AML-193 (cell line): ENCODE results near the gene CD164.

Experiments
- DNase-seq, 2 experiments: peaks; one replicate each; lab custom pipeline; 2025; lab: John Stamatoyannopoulos, UW

Gene CD164

DNA sequence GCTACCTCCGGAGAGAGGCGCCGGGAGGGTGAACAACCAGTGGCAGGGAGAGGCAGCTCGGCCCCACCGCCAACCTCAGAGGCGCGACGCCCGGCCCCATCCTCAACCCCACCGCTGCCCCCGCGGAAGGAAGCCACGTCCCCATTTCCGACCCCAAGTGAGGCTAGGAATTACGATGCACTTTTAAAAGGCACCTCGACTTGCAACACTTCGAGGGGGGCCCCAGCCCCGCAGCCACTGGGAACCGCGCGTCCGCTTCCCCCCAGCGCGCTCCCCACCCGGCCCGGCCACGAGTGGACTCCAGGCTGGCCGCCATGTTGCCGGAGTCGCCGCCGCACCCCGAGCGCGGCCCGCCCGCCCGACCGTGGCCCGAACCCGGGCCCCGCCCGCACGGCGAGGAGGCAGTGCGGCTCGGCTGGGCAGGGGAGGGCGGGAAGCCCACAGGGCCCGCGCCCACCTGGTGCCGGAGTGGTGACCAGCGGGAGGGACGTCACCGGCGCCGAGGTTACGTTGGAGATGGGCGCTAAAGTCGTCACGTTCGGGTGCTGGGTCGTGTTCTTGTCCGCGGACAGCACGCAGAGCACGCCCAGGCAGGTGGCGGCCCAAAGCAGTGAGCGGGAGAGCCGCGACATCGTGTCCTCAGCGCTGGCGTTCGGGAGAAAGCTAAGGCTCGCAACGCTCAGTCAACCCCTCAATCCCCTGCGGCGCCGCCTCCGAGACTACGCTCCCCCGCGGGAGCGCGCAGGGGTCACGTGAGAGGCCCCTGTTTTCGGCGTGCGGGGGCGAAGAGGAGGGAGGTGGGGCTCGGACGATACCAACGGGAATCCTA is at the start of gene CD164:
Gene CD164 (minus strand): TSS at position 721 of the 829 bp plus-strand sequence. CDS start 89 bp downstream, at position 632.
- DNase-seq: peak; percentile 93 to 94

DNA sequence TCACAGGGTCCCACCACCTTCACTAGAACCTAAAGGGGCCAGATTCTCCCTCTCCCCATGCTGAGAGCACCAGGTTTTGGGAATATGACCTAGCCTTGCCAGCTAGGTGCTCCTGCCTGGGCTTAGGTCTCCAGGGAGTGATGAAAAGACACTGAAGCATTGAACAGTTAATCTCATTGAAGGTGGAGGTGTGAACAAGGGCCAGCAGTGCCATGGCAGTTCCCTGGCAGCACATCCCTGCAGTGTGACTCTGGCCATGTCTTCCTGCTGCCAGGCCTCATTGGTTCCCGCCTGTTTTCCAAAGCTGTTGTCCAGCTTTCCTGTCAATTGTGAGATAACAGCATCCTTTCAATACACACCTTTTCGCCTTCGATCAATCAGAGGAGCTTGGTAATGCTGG is 47.2 kb upstream of the CD164 start:
- no peak for DNase-seq

DNA sequence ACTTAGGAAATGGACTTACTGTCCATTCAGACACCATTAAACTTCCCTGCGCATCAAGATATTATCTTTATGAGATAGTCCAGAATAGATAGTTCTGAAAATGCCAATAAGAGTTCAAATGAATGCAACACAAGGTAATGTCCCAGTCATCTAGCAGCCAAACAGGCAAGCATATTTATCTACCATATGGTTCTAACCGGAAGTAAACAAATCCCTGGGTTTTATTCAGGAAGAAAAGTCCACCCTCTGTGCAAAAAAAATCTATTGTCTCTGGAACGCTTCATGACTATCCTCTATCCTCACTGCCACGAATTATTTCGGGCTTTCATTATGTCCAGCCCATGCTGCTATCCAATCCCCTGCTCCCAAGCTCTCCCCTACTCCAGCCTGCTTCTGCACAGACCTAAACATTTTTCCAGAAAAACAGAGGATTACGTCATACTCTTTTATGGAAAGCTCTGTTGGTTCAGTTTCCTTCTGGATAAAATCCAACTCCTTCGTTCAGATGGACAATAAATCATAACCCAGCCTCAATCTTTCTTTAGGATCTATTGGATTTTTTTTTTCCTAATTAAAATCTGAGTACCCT is 46.7 kb upstream of the CD164 start:
- DNase-seq: no peak

DNA sequence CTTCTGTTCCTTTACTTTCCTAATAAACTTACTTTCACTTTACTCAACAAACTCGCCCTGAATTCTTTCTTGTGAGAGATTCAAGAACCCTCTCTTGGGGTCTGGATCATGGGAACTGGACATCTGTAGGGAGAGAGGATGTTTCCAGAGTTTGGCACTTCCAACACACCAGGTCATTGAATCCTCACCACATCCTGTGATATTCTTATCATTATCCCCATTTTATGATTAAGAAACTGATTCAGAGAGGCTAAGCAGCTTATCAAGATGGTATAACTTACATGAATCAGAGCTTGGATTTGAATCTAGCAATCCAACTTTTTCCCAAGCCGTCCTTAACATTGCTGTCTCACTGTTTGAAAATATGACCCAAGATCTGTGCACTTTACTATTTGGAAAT is 42.7 kb upstream of the CD164 start:
- DNase-seq: no peak

DNA sequence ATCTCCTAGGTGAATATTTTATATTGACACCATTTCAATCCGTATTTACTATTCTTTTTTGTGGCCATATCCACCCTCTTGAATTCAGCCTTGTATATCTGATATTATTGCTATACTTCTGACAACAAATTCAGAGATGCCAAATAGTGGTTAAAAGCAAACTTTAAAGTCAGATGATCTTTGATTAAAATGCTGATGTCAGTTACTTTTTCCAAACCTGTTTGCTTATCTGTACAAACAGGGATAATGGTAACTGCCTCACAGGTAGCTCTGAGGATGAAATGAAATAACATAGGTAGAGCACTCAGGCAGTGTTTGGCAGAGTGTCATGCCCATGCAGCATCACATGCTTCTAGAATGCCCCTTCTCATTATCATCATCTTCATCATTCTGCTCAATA is 38.9 kb upstream of the CD164 start:
- DNase-seq: no peak

DNA sequence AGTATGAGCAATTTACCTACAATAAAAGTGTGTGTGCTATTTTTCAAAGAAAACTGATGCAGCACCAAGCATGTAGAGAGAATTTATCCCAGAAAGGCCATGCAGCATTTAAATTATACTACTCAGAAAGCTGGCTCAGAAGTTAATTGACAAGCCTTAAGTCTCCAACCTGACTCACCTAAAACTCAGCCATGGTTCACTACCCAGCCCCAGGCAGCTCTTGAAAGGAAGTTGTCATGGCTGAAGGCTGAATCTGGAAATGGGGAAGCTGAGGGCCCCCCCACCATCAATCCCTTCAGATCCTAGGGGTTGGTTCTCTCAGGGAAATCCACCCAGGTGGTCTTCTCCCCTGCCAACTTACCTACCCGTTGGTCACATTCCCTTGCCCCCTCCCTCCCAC is 38.5 kb upstream of the CD164 start:
- peak; percentile 34 to 36 for DNase-seq

DNA sequence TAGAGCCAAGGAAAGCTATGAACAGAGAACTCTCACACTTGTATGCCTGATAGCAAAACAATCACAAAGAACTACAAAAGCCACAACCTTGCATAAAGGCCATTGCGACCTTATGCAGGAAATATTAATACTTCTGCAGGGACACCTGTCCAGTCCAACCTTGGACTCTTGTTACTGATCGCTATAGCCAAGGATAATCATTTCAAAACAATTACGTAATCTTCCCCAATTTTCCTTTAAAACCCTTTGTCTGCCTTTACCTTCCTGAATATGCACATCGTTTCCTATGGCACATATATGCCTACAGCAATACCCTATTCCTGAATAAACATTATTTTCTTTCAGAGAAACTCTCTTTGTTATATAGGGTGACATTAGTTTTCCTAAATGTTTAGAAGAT is 35.4 kb upstream of the CD164 start:
- no peak for DNase-seq

DNA sequence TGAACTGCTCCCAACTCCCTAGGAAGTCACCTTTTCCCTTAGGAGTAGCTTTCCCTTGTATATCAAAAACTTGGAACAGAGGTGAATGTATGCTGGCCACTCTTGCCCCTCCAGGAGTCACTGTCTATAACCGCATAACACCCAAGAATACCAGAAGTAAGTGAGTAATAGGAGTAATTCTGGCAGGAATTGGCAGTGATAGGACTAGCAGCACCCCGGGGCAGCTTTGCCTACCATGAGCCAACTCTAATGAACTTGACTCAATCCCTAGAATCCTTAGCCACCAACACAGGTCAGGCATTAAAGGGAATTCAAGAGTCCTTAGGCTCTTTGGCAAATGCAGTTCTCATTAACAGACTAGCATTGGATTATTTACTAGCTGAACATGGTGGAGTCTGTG is 28.8 kb upstream of the CD164 start:
- DNase-seq: no peak

DNA sequence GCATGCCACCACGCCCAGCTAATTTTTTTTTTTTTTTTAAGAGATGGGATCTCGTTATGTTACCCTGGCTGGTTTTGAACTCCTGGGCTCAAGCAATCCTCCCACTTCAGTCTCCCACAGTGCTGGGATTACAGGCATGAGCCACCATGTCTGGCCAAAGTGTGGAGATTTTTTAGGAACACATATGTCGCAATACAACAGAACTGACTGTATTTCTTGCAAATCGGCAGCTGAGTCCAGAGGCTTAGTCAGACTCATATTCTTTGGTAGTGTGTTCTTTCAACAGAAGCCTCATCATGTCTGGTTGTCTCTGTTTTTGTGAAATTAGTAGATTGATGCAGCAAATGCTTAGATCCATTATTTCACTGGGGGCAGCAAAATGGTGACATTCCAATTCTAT is 23.9 kb upstream of the CD164 start:
- peak; percentile 45 to 46 for DNase-seq

DNA sequence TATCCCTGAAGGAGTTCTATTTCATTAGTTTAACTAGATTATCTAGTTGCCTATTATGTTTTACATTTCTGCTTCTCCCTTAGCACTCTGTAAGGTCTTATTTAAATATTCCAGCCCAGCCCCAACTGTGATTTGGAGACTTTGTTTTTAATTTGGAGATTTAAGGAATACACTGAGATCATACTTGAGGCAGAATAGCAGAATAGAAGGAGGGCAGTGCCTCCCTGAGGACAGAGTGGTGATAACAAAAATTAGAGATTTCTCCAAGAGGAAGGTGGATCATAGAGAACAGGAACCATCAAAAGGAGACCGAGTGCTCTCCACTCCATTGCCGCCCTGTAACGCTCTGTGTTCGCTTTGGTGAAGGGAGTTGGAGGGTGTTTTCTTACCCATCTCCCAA is 14.8 kb upstream of the CD164 start:
- peak; percentile 65 to 71 for DNase-seq

DNA sequence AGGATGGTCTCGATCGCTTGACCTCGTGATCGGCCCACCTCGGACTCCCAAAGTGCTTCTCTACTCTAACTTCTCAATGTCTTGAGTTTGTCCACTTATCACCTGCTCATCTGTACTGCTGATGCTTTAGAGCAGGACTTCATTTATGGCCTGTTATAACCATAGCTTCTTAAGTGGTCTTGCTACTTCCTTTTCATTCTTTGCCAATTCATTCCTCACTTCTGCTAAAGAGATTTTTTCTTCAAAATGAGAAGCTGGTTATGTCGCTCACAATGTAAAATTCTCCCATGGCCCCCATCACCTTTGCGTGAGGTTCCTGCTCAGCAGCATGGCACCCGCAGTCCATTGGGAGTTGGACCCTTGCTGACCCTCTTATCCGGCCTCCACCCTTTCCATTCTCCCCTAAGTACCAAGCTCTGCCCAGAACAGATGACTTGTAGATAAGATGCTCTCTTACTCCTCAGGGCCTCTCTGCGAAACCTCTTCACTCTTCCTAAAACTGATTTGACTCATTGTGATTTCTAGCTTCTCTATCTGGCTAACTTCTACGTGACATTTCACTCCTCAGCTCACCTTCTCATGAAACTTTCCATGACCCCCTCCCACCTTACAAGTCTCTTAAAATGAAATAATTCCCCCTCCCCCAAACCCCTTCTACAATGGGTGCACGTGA is 13.9 kb upstream of the CD164 start:
- DNase-seq: no peak

DNA sequence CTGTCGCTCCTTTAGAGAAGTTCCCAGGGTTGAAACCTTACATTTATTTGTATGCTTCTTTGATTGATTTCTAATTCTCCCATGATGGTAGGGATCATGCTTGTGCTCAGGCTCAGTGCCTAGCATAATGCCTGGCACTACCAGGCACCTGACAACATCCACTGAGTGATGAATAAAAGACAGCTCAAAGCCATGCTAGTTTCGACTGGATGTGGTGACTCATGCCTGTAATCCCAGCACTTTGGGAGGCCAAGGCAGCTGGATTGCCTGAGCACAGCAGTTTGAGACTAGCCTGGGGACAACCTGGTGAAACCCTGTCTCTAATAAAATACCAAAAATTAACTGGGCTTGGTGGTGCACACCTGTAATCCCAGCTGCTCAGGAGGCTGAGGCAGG is 11.6 kb upstream of the CD164 start:
- no peak for DNase-seq

DNA sequence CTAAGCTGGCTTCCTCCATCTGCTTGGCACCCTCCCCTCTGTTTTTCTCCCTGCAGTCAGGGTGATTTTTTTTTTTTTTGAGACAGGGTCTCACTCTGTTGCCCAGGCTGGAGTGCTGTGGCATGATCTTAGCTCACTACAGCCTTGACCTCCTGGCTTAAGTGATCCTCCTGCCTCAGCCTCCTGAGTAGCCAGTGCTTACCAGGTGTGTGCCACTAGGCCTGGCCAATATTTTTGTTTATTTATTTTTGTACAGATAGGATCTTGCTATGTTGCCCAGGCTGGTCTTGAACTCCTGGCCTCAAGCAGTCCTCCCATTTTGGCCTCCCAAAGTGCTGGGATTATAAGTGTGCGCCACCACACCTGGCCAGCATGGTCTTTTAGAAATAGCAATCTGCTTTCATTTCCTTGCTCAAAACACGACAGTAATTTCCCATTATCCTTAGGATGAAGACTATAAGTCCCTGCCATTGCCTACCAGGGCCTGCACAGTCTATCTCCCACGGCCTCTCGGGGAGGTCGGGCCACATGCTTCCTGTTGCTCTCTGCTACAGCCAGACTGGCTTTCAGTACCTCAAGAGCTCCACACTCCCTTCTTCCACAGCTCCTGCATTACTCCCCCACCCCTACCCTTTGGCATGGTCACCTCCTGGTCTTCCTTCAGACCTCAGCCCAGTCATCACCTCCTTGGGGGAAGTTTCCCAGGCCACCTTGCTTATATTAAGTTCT is 11.1 kb upstream of the CD164 start:
- DNase-seq: no peak

DNA sequence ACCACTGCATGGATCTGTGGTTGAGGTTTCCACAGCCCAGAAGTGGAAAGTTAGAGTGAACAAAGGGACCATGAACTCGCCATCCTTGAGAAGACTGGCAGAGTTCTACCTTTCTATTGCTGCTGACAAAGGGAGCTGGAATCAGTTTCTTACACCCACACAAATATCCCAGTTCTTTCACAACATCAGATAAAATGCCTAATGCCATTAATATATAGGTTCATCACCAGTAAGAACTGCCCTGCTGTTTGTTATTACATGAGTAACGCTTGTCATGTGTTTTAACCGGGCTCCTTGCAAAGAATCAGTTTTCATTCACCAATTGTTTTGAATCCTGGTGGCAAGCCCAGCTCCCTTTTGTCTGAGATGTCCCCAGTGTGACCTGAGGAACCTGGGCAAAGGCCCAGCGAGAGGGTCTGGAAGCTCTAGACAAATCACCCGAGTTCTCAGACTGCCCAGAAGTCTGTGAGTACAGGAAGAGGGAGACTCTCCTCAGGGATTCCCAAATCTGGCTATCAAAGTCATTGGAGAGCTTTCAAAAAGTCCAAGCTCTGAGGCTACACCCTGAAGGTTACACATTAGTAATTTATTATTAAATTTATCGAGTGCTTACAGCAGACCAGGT is 7.5 kb upstream of the CD164 start:
- DNase-seq: no peak

DNA sequence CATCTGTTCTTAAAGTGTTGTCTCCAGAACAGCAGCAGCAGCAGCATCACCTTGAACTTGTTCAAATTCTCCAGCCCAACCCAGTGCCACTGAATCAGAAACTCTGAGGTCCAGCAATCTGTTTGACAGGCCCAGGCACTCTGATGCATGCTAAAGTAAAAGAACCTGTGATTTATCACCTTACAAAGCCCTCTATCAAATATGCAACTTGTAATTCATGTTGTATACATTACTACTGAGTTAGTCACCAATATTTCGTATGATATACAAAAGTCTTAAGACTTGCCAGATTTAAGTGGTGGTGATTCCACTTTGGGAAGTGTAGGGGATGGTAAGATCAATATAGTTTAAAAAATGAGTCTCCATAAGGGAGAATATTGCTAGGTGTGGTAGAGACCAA is 6.0 kb upstream of the CD164 start:
- no peak for DNase-seq

DNA sequence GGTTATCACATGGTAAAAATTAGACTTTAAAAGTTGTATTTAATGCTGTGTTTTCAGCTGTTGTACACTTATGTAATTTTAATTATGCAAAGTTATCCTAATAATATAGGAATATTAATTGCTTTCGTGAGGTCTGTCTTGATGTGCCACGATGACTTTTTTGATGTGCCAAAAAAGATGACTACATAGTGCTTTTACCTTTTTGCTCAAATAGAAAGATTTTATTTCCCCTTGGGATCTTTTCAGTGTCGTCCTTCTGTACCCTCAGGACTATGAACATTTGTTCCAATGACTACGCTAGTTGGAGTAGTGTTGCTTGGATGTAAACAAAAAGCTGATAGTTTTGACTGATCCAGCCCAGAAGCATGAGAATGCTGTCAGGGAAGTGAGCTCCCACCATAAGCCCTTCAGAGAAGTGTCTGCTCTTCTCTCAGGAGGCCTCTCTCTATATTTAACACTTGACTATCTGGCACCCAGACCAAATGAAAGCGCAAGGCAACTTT is 1.2 kb upstream of the CD164 start:
- no peak for DNase-seq

DNA sequence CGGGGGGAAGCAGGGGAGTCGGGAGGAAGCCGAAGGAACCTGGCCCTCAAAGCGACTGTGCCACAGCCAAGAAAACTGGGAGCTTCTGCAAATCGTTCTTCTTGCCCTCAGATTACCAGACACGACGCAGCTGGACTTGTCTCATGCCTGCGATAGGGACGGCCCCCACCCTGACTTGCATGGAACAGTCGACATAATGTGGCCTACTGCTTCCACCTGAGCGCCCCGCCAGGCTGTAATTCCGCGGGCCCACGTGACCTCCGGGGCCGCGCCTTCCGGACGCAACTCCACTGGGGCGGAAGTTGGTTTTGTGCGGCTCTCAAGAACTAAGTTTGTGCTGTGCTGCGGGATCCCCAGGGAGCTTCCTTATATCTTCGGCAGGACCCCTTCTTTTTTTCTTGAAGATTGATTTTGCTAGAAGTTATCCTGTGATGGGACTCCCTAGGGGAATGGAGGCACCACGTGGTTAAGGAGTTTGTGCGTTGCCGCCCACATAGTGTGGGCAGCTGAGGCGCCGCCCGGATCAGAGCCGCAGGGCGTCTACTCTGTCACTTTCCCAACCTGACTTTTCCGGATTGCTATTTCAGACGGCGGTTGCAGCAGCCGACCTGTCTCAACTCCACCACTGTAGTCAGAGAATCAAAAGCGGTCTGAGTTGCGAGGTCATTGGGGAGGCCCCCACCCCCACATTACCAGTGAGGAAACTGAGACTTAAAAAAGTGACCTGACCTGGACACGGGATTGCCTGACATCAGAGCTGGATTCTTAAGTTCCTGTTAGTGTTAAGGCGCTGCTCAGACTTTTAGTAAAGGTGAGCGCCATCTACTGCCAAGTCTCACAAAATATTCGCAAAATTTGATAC is 540 bp upstream of the CD164 start:
- peak; percentile 99 to 100 for DNase-seq

DNA sequence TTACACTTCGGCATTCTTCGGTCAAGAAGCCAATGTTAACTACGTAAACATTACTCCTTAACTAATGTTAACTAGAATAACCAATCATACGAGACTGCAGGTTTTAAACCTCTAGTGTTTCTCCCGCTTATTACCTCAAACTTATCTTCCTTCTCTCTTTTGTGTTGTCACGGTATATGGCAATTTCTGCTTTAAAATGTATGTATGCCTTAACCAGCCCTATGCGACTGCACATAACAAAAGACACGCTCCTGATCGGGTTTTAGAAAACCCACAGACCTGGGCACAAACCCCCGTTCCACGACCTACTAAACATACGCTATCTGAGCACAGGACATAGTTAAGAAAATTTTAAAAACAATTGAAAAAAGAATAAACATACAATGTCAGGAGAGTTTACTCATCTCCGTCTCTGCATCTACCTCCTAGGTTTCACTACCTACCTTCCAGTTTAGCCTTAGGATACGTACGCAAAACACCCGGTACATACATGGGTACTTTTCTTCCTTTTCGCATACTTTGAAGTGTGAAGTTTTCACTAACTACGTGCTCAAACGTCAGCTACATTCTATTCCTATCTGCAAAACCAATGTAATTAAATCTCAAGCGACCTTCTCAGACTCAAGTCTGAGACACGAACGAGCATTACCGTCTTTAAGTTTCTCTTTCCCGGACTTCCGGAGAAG is 1.1 kb downstream of the CD164 start:
- DNase-seq: peak; percentile 53 to 56

DNA sequence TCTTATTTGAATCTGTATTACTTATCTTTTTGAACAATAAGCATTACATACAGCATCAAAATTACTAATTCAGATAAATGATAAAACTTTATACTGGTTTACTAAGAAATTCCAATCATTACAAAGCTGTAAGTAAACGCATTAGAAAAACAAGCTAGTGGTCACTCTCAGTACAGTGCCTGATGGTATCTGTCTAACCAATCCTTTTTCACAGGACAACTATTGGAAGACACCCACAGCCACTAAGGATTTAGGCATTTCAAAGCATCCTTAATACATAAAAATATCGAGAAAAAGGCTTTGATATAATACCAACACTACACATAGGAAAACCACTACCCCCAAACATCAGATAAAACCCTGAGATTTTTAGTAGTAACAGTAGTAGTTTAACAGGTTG is 2.6 kb downstream of the CD164 start:
- peak in 1 of 2 experiments; percentile 12 for DNase-seq

DNA sequence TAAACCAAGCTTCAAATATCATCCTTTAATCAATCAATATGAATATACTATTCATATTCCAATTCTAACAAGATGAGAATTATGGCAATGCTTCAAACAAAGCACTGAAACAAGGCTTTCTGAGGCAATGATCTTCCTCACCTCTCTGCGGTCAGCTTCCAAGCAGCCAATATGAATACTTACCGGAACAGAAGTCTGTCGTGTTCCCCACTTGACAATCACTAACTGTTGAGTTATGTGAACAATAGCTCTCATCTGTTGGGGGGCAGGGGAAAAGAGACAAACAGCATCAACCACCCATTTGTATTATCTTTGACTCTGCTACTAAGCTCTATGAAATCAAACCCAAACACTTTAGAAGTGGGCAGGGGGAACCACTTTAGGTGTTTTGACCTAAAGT is 4.5 kb downstream of the CD164 start:
- no peak for DNase-seq
